Measurements from ENCODE around the gene CAPN3.

- no peak for TF ChIP-seq CTCF (IDR thresholded peaks at IDR 0.05)
- no peak for TF ChIP-seq POLR2A (IDR thresholded peaks at IDR 0.05)
These were observed 28.1 kb upstream of the CAPN3 start for GRCh38 chr15:42331235-42331634.
